HepG2 (cell line): Measurements from ENCODE around the gene NRDE2. TPM values are rescaled to one million over a fixed set of nuclear protein-coding genes. Genes with fewer than 3 reads are reported as not detected.

Experiments used
- ATAC-seq: fragments of 200-7000 bp; cut with Tn5 transposase; 3 replicates; pipeline ENCODE4 v1.9.1; 2020; ENCODE audit warnings: mild to moderate bottlenecking, moderate library complexity
- BruUV-seq: library from RNA; stranded (reverse); fragments of 400-500 nt; replicated peaks from 2 replicates; lab custom pipeline; 2021; lab: Mats Ljungman, UMichigan
- CTCF ChIA-PET: fragments of 300-600 bp; formaldehyde crosslinking; extraction: SDS; loops from one replicate; lab custom pipeline; 2021; ENCODE audit warnings: low total read pairs, inconsistent platforms, low intra/inter-chr PET ratio; lab: Yijun Ruan, JAX
- POLR2A ChIA-PET: fragments of 350-600 bp; sonication (Branson Sonifier 250); formaldehyde crosslinking; loops from one replicate; lab custom pipeline; 2020; ENCODE audit warnings: antibody characterized with exemption, inconsistent platforms; lab: Yijun Ruan, JAX
- DNase-seq: peaks from one replicate; pipeline ENCODE4 v3.0.0-alpha.2; 2015; ENCODE audit warnings: low spot score
- FAIRE-seq: peaks from 3 replicates; lab custom pipeline; 2011; peaks lifted over from hg19 to GRCh38; lab: Jason Lieb, UNC
- H2AFZ ChIP-seq: one replicate; pipeline ENCODE4 v1.6.1; 2011; ENCODE audit warnings: low read length, inconsistent platforms
- H3K27ac ChIP-seq: fragments of 300-600 bp; 3 replicates; pipeline ENCODE4 v1.8.0; 2011; ENCODE audit warnings: mixed run types, mild to moderate bottlenecking, mixed read lengths, low read length, inconsistent platforms; ENCODE audit not compliant: insufficient read depth; ENCODE audit errors: extremely low read length
- H3K27me3 ChIP-seq, 2 experiments: fragments of 200-600 bp in 1 of 2; 2 replicates in 1 of 2; 3 replicates in 1 of 2; pipeline versions ENCODE4 v1.6.0 to v1.8.0; 2011; ENCODE audit warnings: low read length in 2 of 2, mild to moderate bottlenecking in 2 of 2, moderate library complexity in 2 of 2, inconsistent platforms in 1 of 2; ENCODE audit not compliant: insufficient read depth in 2 of 2, control insufficient read depth in 1 of 2
- H3K36me3 ChIP-seq, 2 experiments: fragments of 200-600 bp in 1 of 2; replicated peaks in 1 of 2; 2 replicates in 1 of 2; 3 replicates in 1 of 2; pipeline versions ENCODE4 v1.5.1 to v1.8.0; 2011; ENCODE audit warnings: low read length in 2 of 2, inconsistent platforms in 1 of 2; ENCODE audit not compliant: insufficient read depth in 2 of 2, control insufficient read depth in 1 of 2
- H3K4me1 ChIP-seq: 2 replicates; pipeline ENCODE4 v1.5.1; 2012; ENCODE audit warnings: low read length, inconsistent platforms; ENCODE audit not compliant: insufficient read depth
- H3K4me2 ChIP-seq: 2 replicates; pipeline ENCODE4 v1.6.0; 2011; ENCODE audit warnings: low read depth, low read length, inconsistent platforms
- H3K4me3 ChIP-seq, 3 experiments: fragments of 200-600 bp in 1 of 3; sonication (generic), shearing (Covaris generic) in 1 of 3; replicated peaks in 1 of 3; 2 replicates each; pipeline ENCODE4 v1.5.1; 2011 to 2016; ENCODE audit warnings: low read length in 3 of 3, inconsistent platforms in 2 of 3, low read depth in 2 of 3, mild to moderate bottlenecking in 2 of 3, control low read depth in 1 of 3, mixed read lengths in 1 of 3; ENCODE audit not compliant: insufficient read depth in 1 of 3
- H3K79me2 ChIP-seq: one replicate; pipeline ENCODE4 v1.6.1; 2011; ENCODE audit warnings: low read length, inconsistent platforms; ENCODE audit not compliant: insufficient read depth
- H3K9ac ChIP-seq: 2 replicates; pipeline ENCODE4 v1.6.0; 2011; ENCODE audit warnings: mild to moderate bottlenecking, low read depth, low read length, inconsistent platforms; ENCODE audit not compliant: insufficient read depth
- H3K9me3 ChIP-seq: 2 replicates; pipeline ENCODE4 v1.5.1; 2012; ENCODE audit warnings: mild to moderate bottlenecking, low read length
- H4K20me1 ChIP-seq: 2 replicates; pipeline ENCODE4 v1.6.0; 2011; ENCODE audit warnings: inconsistent platforms, mild to moderate bottlenecking, low read length, moderate library complexity; ENCODE audit not compliant: insufficient read depth
- BRF2 ChIP-seq: sonication (generic); formaldehyde crosslinking; IDR thresholded peaks from 2 replicates; pipeline ENCODE4 v1.8.1; 2022; ENCODE audit warnings: mild to moderate bottlenecking, missing genetic modification reagents
- FOXO4 ChIP-seq: sonication (generic); formaldehyde crosslinking; conservative IDR thresholded peaks from 2 replicates; pipeline ENCODE4 v1.8.1; 2023; ENCODE audit warnings: missing genetic modification reagents
- FOXP4 ChIP-seq: sonication (generic); formaldehyde crosslinking; IDR thresholded peaks from 2 replicates; pipeline ENCODE4 v1.4.0; 2020; ENCODE audit warnings: missing genetic modification reagents
- HNF4A ChIP-seq: sonication (generic); formaldehyde crosslinking; IDR thresholded peaks from 2 replicates; pipeline ENCODE4 v1.4.0; 2020; ENCODE audit warnings: missing genetic modification reagents
- MIXL1 ChIP-seq: IDR thresholded peaks from 2 replicates; pipeline ENCODE4 v1.6.1; 2016
- NR2F2 ChIP-seq: IDR thresholded peaks from 2 replicates; pipeline ENCODE4 v1.6.1; 2012; ENCODE audit warnings: low read depth, inconsistent platforms, borderline replicate concordance
- NR2F6 ChIP-seq, 2 experiments: IDR thresholded peaks; 2 replicates each; pipeline ENCODE4 v1.6.1; 2016; ENCODE audit warnings: antibody characterized with exemption in 1 of 2, mild to moderate bottlenecking in 1 of 2
- SALL1 ChIP-seq: sonication (generic); formaldehyde crosslinking; IDR thresholded peaks from 2 replicates; pipeline ENCODE4 v1.8.0; 2022; ENCODE audit warnings: mild to moderate bottlenecking, missing genetic modification reagents
- TRIM24 ChIP-seq: sonication (generic); formaldehyde crosslinking; IDR thresholded peaks from 2 replicates; pipeline ENCODE4 v1.8.0; 2022; ENCODE audit warnings: mild to moderate bottlenecking, missing genetic modification reagents
- ZNF577 ChIP-seq: sonication (generic); formaldehyde crosslinking; IDR thresholded peaks from 2 replicates; pipeline ENCODE4 v1.4.0; 2020; ENCODE audit warnings: mild to moderate bottlenecking, low read depth, missing genetic modification reagents, borderline replicate concordance
- ZNF780A ChIP-seq: sonication (generic); formaldehyde crosslinking; IDR thresholded peaks from 2 replicates; pipeline ENCODE4 v1.8.0; 2022; ENCODE audit warnings: mild to moderate bottlenecking, missing genetic modification reagents, moderate library complexity
- WGBS: methylation state at CpG from one replicate; pipeline ENCODE4 v1.1.6; 2017; ENCODE audit warnings: low lambda C conversion rate; 5-methylcytosine and 5-hydroxymethylcytosine counted together
- in situ Hi-C: cut with HindIII; loops from 2 replicates; pipeline ENCODE4 v1.10.0; 2017; ENCODE audit warnings: low pct_unique_long_range_greater_than_20kb; ENCODE audit not compliant: extremely low pct_ligation_motif_present
- intact Hi-C: fragments of 100-400 bp; cut with micrococcal nuclease; formaldehyde crosslinking; loops from one replicate; pipeline ENCODE4 v1.10.0; 2022; ENCODE audit not compliant: unreplicated experiment
- polyA plus RNA-seq, 8 experiments: library from polyadenylated mRNA; depleted of rRNA in 3 of 8; stranded (reverse) in 7 of 8; unstranded in 1 of 8; fragments of >200 nt; fragmentation: Illumina TruSeq in 4 of 8; extraction: Trizol in 4 of 8; gene quantifications; 2 replicates each; pipeline versions ENCODE4 v1.2.1 to v1.2.3, GENCODE V29; 2011 to 2016; ENCODE audit warnings: low read depth in 4 of 8, missing spikeins in 1 of 8, mixed read lengths in 1 of 8; ENCODE audit not compliant: insufficient read depth in 1 of 8
- total RNA-seq, 5 experiments: library from RNA; depleted of rRNA; stranded (reverse); fragments of >200 nt; fragmentation: Illumina TruSeq; extraction: Trizol; gene quantifications; 2 replicates each; pipeline ENCODE4 v1.2.3, GENCODE V29; 2016; ENCODE audit warnings: low read depth in 1 of 5
- TF ChIP-seq, protein P1 (sequence below): sonication (generic); formaldehyde crosslinking; conservative IDR thresholded peaks from 2 replicates; pipeline ENCODE4 v1.4.0; 2020; ENCODE audit warnings: mild to moderate bottlenecking, missing genetic modification reagents, moderate library complexity

The NRDE2 gene
- total and polyA plus RNA-seq, 2 of the 13 experiments (the other 11 are each of a cell fraction or from before 2014, with no cell fraction given): 5.6 to 12.5 TPM

DNA sequence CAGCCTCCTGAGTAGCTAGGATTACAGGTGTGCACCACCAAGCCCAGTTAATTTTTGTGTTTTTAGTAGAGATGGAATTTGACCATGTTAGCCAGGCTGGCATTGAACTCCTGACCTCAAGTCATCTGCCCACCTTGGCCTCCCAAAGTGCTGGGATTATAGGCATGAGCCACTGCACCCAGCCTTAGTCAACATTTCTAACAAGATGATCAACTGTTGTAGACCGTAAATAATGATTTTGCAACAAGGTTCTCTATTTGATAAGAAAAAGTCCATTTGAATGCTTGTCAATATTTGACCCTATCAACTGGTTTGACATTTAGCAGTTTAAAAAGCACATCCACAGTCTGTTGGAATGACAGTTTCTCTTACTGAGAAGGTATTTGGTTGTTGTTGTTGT lies 25.2 kb upstream of the NRDE2 start (continued):
- TF ChIP-seq FOXP4 (CRISPR knock-in tag) (peak; percentile 28; the same call in 1 of the 2 replicates), SALL1 (CRISPR knock-in tag) (0 out of 2 replicates have a peak, but pooled peaks have one; percentile 21), HNF4A (CRISPR knock-in tag) (peak; percentile 54), NR2F6 (IDR thresholded peaks at IDR 0.05) (peak; percentile 32; the same call in 1 of the 2 replicates), NR2F6 (CRISPR knock-in tag; IDR thresholded peaks at IDR 0.05) (no peak), BRF2 (CRISPR knock-in tag) (no peak), TRIM24 (no peak), NR2F2 (0 out of 2 replicates have a peak, but pooled peaks have one; percentile 40)

DNA sequence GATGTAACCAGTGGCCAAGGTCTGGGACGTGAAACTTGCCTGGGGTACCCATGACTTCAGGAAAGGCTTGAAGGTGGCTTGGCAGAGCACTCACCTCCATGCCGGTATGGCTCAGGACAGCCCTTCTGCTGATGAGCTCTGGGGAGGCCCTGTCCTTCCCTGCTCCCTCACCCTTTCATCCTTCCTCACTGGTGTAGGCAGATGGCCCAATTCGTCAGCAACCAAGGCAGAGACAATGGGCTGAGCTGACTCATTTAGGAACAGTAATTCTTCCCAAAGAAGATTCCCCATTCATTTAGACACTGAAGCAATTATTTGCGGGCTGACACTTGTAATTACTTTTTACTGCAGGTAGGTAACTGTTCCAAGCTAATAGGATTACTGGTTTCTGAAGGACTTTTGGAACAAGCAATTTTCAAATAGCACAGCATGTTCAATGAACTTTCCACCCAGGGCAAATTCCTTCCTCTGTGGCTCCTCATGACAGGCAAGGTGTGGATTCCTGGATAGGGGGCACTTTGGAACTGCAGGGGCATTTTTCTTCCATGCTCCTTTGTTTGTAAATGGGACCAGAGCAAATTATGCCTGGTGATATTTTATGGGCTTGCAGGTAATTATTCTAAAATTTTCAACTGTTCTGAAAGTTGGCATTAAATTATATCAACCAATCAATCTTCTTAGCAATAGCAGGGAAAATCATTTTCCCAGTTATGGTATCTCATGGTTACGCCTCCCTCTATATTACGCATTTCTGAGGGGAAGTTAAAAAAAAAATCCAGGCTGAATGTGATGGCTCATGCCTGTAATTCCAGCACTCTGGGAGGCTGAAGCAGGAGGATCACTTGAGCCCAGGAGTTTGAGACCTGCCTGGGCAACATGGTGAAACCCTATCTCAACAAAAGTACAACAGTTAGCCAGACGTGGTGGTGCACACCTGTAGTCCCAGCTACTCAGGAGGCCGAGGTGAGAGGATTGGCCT lies 24.1 kb upstream of the NRDE2 start:
- Histone ChIP-seq H2AFZ (no peak overlapping the region), H3K36me3 (no peaks in the 10 kb centered on the region), H4K20me1 (no peaks in the 10 kb centered on the region), H3K9ac (no peak overlapping the region), H3K79me2 (no peaks in the 10 kb centered on the region), H3K27me3 (no peaks in the 10 kb centered on the region), H3K4me2 (0 out of 2 replicates have a peak overlapping the region, but pooled peaks have one; percentile 14), H3K27ac (peak overlapping the region; percentile 8), H3K9me3 (no peaks in the 10 kb centered on the region), H3K4me3 (no peak overlapping the region), H3K4me1 (peaks cover 28% of the 10 kb centered on the region)
- intact Hi-C loops (no loop called here), in situ Hi-C loops (no loop called here)
- POLR2A ChIA-PET: no interaction called here
- WGBS: 26% methylated on average over 8 of the region's 8 CpGs
- ATAC-seq: peak; percentile 73
- FAIRE-seq: no peak
- CTCF ChIA-PET: no interaction called here
- BruUV-seq: no TSS peak
- peak; percentile 16 for DNase-seq
- TF ChIP-seq ZNF780A (no peak), FOXO4 (0 out of 2 replicates have a peak, but pooled peaks have one; percentile 47), HNF4A (CRISPR knock-in tag) (peak; percentile 79), ZNF577 (CRISPR knock-in tag) (no peak), MIXL1 (CRISPR knock-in tag) (peak; percentile 72; the same call in 1 of the 2 replicates)
- TF ChIP-seq, protein P1, sequence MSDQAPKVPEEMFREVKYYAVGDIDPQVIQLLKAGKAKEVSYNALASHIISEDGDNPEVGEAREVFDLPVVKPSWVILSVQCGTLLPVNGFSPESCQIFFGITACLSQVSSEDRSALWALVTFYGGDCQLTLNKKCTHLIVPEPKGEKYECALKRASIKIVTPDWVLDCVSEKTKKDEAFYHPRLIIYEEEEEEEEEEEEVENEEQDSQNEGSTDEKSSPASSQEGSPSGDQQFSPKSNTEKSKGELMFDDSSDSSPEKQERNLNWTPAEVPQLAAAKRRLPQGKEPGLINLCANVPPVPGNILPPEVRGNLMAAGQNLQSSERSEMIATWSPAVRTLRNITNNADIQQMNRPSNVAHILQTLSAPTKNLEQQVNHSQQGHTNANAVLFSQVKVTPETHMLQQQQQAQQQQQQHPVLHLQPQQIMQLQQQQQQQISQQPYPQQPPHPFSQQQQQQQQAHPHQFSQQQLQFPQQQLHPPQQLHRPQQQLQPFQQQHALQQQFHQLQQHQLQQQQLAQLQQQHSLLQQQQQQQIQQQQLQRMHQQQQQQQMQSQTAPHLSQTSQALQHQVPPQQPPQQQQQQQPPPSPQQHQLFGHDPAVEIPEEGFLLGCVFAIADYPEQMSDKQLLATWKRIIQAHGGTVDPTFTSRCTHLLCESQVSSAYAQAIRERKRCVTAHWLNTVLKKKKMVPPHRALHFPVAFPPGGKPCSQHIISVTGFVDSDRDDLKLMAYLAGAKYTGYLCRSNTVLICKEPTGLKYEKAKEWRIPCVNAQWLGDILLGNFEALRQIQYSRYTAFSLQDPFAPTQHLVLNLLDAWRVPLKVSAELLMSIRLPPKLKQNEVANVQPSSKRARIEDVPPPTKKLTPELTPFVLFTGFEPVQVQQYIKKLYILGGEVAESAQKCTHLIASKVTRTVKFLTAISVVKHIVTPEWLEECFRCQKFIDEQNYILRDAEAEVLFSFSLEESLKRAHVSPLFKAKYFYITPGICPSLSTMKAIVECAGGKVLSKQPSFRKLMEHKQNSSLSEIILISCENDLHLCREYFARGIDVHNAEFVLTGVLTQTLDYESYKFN (CRISPR knock-in tag): peak; percentile 50
